Cardiac fibroblast (primary cell): ENCODE data around the gene CSMD2.

Experiments used
- DNase-seq, 2 donors: peaks; one replicate each; pipeline versions ENCODE4 v3.0.0 to v3.0.0-alpha.2; 2010; ENCODE audit warnings: low read depth in 2 of 2
- H3K4me3 ChIP-seq, 2 donors: replicated peaks in 1 of 2; 1 replicate in 1 of 2; 2 replicates in 1 of 2; pipeline ENCODE4 v1.5.1; 2011; ENCODE audit warnings: low read depth in 2 of 2, low read length in 2 of 2, mild to moderate bottlenecking in 2 of 2, moderate library complexity in 1 of 2
- CTCF ChIP-seq: IDR thresholded peaks from one replicate; pipeline ENCODE4 v1.5.1; 2011; ENCODE audit warnings: low read depth, mild to moderate bottlenecking, low read length, inconsistent platforms

The CSMD2 gene

GRCh38 chr1:33863779-33864178 is 301.3 kb downstream of the CSMD2 start, which contains the start of gene HMGB4:
TSS of gene HMGB4 (plus strand) at chr1:33864079. CDS start at chr1:33864192, 113 bp downstream.
- no peak within 1 kb of the TSS for H3K4me3 ChIP-seq
- no peak for TF ChIP-seq CTCF
- DNase-seq: no peak

DNA sequence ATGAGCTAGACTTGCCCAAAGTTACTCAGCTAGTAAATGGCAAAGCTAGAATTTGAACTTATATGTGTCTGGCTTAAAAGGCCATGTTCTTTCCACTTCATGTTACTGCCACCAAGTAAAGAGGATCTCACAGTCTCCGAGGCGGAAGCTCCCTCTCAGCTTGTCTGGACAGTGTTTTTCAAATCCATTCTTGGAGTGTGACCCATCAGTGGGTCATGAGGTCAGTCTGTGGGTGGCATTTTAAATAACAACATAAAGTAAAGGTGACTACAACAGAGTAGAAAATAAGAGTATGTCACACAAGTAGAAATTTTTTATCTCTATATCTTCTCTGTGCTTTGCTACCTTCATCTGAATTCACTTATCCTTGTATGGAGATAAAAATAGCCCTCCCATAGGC is 304.4 kb downstream of the CSMD2 start:
- DNase-seq: no peak
- H3K4me3 ChIP-seq: no peak overlapping the region
- no peak for TF ChIP-seq CTCF

DNA sequence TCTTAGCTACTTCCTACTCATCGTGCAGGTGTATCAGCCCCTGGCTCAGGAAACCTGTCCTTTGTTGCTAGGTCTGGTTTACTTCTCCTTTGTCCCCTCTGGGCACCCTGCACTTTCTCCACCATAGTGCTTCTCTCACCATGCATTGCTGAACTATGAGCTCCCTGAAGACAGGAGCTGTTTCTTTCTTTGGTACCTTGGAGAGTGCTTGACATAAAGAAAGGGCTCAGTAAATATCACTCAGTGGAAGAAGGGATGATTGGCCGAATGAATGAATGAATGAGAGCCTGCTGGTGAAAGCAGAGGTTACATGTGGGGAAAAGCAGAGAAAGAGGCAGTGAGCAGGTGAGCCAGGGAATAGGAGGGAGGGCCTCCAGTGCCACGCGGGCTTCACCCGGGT is 310.9 kb downstream of the CSMD2 start:
- no peak overlapping the region for H3K4me3 ChIP-seq
- TF ChIP-seq CTCF: no peak
- no peak for DNase-seq

GRCh38 chr1:33853431-33853830 is 311.6 kb downstream of the CSMD2 start:
- no peak for TF ChIP-seq CTCF
- no peak overlapping the region for H3K4me3 ChIP-seq
- DNase-seq: no peak

DNA sequence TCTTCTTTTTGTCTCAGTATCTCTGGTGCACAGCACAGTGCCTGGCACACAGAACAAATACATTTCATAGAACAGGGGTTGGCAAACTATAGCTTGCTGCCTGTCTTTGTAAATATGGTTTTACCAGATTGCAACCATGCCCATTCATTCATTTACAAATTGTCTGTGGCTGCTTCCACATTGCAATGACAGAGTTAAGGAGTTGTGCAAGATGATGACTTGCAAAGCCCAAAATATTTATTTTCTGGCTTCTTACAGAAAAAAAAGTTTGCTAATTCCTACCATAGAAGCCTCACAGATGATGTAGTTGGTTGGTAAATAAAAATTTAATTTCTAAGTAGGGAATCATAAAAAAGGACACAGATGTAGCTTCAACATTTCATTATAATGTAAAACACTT is 312.3 kb downstream of the CSMD2 start:
- TF ChIP-seq CTCF: no peak
- H3K4me3 ChIP-seq: no peak overlapping the region
- no peak for DNase-seq

GRCh38 chr1:33850481-33850880 is 314.5 kb downstream of the CSMD2 start:
- no peak for DNase-seq
- H3K4me3 ChIP-seq: no peak overlapping the region
- no peak for TF ChIP-seq CTCF

DNA sequence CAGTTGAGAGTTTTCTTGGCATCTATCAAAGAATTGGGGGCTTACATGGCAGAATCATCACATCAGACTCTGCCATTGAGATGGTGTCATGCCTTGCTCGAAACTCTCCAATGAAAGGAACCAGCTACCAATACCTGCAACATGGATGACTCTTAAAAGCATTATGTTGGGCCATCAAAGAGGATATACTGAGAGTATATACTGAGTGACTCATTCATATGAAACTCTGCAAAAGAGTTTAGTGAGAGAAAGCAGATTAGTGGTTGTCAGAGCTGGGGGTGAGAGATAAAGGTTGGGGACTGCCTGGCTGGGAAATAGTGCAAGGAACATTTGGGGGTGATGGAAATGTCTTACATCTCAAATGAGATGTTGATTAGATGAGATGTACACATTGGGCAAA is 315.8 kb downstream of the CSMD2 start:
- no peak overlapping the region for H3K4me3 ChIP-seq
- DNase-seq: no peak
- no peak for TF ChIP-seq CTCF
